Measurements from ENCODE around the gene RABGAP1. TPM values are rescaled to one million over a fixed set of nuclear protein-coding genes. Genes with fewer than 3 reads are reported as not detected.

Gene RABGAP1
- total RNA-seq, 1 donor from 2014 or later = 55.8 TPM

Small RNA genes within 50 kb of the gene (small RNA-seq; reads per million reads assigned to genes)
- not detected for gene GPR21
- gene RNY1P15 = not detected

Other genes with a start within 250 kb of the RABGAP1 start
- gene OR1L4, start 217.0 kb upstream of the RABGAP1 start, total RNA-seq = not detected
- not detected for gene OR1L6, start 198.7 kb upstream of the RABGAP1 start, total RNA-seq
- not detected for gene OR5C1, start 152.1 kb upstream of the RABGAP1 start, total RNA-seq
- gene OR1K1, start 140.9 kb upstream of the RABGAP1 start, total RNA-seq = not detected
- 23.5 TPM for gene PDCL, start 112.4 kb upstream of the RABGAP1 start, total RNA-seq
- 35.5 TPM for gene RC3H2, start 35.7 kb upstream of the RABGAP1 start, total RNA-seq
- gene ZBTB6, start 27.7 kb upstream of the RABGAP1 start, total RNA-seq = 20.4 TPM
- 3.7 TPM for gene ZBTB26, start 9.5 kb upstream of the RABGAP1 start, total RNA-seq
- gene GPR21, start 92.6 kb downstream of the RABGAP1 start, total RNA-seq = 3.1 TPM